Sigmoid colon (tissue), 7 donors: Measurements from ENCODE around the gene COL9A3. TPM values are rescaled to one million over a fixed set of nuclear protein-coding genes. Genes with fewer than 3 reads are reported as not detected.
A peak's percentile ranks its signal among the peaks of the same experiment; 100 is the strongest.

Experiments
- DNase-seq: peaks from one replicate; pipeline ENCODE4 v3.0.0-alpha.2; 2019
- H3K27ac ChIP-seq, 4 donors: fragments of 200-600 bp; sonication (generic); one replicate each; pipeline ENCODE4 v1.5.1; 2016 to 2019; ENCODE audit warnings: mild to moderate bottlenecking in 1 of 4
- H3K27me3 ChIP-seq, 3 donors: fragments of 200-600 bp; sonication (generic); one replicate each; pipeline ENCODE4 v1.5.1; 2019; ENCODE audit warnings: mild to moderate bottlenecking in 1 of 3
- H3K36me3 ChIP-seq, 4 donors: fragments of 200-600 bp; sonication (generic); one replicate each; pipeline ENCODE4 v1.5.1; 2016 to 2019
- H3K4me1 ChIP-seq, 4 donors: fragments of 200-600 bp; sonication (generic); one replicate each; pipeline ENCODE4 v1.5.1; 2017 to 2019
- H3K4me3 ChIP-seq, 4 donors: fragments of 200-600 bp; sonication (generic); one replicate each; pipeline ENCODE4 v1.5.1; 2017 to 2019; ENCODE audit warnings: mild to moderate bottlenecking in 2 of 4, moderate library complexity in 1 of 4
- H3K9me3 ChIP-seq, 4 donors: fragments of 200-600 bp in 3 of 4; sonication (generic) in 3 of 4; one replicate each; pipeline versions ENCODE4 v1.5.1 to v1.6.1; 2013 to 2019
- EP300 ChIP-seq, 4 donors: sonication (generic); formaldehyde crosslinking; IDR thresholded peaks; one replicate each; pipeline ENCODE4 v1.6.1; 2017; ENCODE audit warnings: antibody characterized with exemption in 4 of 4
- POLR2A ChIP-seq, 2 donors: fragments of 450-650 bp; IDR thresholded peaks; one replicate each; pipeline ENCODE4 v1.6.1; 2016; ENCODE audit warnings: antibody characterized with exemption in 2 of 2, mild to moderate bottlenecking in 2 of 2, moderate library complexity in 2 of 2
- POLR2AphosphoS5 ChIP-seq, 4 donors: sonication (generic); formaldehyde crosslinking; IDR thresholded peaks; one replicate each; pipeline ENCODE4 v1.6.1; 2017; ENCODE audit warnings: antibody characterized with exemption in 4 of 4
- WGBS, 2 donors: extraction: QIAGEN DNeasy Blood & Tissue Kit; methylation state at CpG; one replicate each; pipeline ENCODE4 v1.1.7; 2013; 5-methylcytosine and 5-hydroxymethylcytosine counted together
- intact Hi-C: fragments of 100-400 bp; cut with DNase I; formaldehyde crosslinking; loops from one replicate; pipeline ENCODE4 v1.15.1; 2023
- polyA plus RNA-seq, 3 donors: library from polyadenylated mRNA; stranded (reverse); fragments of 200-250 nt; gene quantifications; one replicate each; pipeline ENCODE4 v1.2.3, GENCODE V29; 2013
- total RNA-seq, 4 donors: library from RNA; depleted of rRNA; stranded (reverse); fragments of >200 nt; gene quantifications; one replicate each; pipeline ENCODE4 v1.1.0, GENCODE V29; 2016
- TF ChIP-seq, protein P1 (sequence below), 4 experiments: fragments of 450-650 bp in 3 of 4; fragments of 200-600 bp in 1 of 4; IDR thresholded peaks; one replicate each; pipeline ENCODE4 v1.5.1; 2016 to 2019; ENCODE audit warnings: antibody characterized with exemption in 4 of 4, mild to moderate bottlenecking in 3 of 4, moderate library complexity in 2 of 4
- donor health status: healthy with polysubstance abuse.
- donor health status: Bipolar disorder and iron deficiency.
- donor health status: healthy.

The COL9A3 gene
- total and polyA plus RNA-seq, 7 donors, result 1.8 to 20.8 (median 5.8) TPM

DNA sequence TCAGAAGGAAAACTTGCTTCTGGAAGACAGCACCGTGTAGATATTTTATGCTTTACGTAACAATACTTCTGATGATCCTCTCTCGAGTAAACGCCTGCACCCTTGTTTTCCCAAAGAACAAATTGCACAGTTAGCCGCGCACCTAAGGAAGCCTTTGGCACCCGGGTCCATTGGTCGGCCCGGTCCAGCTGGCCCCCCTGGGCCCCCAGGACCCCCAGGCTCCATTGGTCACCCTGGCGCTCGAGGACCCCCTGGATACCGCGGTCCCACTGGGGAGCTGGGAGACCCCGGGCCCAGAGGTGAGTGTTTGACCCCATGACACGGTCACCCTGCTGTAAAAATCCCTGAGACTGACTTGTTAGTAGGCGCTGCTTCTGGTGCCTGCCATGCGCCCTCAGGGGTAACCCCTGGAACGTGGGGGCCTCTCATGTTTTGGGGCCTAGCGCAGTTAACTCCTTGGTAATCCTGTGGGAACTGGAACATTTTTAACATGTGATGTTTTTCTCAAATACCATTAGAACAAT, 20.2 kb downstream of the COL9A3 start:
- Histone ChIP-seq H3K36me3 (no peaks in the 10 kb centered on the region), H3K4me1 (peaks cover 0 to 12% (median 9%) of the 10 kb centered on the region in 4 donors), H3K27me3 (peaks cover 0 to 35% (median 21%) of the 10 kb centered on the region in 3 donors), H3K27ac (no peak overlapping the region), H3K9me3 (no peaks in the 10 kb centered on the region), H3K4me3 (no peak overlapping the region)
- DNase-seq, result no peak
- TF ChIP-seq POLR2A (IDR thresholded peaks at IDR 0.05), result no peak
- TF ChIP-seq, protein P1, sequence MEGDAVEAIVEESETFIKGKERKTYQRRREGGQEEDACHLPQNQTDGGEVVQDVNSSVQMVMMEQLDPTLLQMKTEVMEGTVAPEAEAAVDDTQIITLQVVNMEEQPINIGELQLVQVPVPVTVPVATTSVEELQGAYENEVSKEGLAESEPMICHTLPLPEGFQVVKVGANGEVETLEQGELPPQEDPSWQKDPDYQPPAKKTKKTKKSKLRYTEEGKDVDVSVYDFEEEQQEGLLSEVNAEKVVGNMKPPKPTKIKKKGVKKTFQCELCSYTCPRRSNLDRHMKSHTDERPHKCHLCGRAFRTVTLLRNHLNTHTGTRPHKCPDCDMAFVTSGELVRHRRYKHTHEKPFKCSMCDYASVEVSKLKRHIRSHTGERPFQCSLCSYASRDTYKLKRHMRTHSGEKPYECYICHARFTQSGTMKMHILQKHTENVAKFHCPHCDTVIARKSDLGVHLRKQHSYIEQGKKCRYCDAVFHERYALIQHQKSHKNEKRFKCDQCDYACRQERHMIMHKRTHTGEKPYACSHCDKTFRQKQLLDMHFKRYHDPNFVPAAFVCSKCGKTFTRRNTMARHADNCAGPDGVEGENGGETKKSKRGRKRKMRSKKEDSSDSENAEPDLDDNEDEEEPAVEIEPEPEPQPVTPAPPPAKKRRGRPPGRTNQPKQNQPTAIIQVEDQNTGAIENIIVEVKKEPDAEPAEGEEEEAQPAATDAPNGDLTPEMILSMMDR (IDR thresholded peaks at IDR 0.05), result no peak
- intact Hi-C loops, result no loop called here
- WGBS, 2 donors, result 83 to 91% methylated on average over 19 of the region's 19 CpGs

DNA sequence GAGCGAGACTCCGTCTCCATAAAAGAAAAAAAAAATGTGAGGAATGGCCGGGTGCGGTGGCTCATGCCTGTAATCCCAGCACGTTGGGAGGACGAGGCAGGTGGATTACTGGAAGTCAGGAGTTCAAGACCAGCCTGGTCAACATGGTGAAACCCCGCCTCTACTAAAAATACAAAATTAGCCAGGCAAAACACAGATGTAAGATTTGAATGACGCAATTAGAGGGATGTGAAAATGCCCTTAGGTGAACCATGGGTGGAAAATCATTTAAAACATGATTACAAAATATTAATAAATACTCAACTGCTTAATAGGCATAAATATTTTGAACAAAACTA, 20.9 kb downstream of the COL9A3 start:
- H3K4me3 ChIP-seq, result no peak overlapping the region
- H3K4me1 ChIP-seq, result peaks cover 0 to 4% (median 2%) of the 10 kb centered on the region in 4 donors
- TF ChIP-seq, protein P1 (IDR thresholded peaks at IDR 0.05), result no peak
- TF ChIP-seq POLR2AphosphoS5 (IDR thresholded peaks at IDR 0.05), result no peak
- no peak for TF ChIP-seq EP300 (IDR thresholded peaks at IDR 0.05)
- no peak for TF ChIP-seq POLR2A (IDR thresholded peaks at IDR 0.05)
- H3K9me3 ChIP-seq, result no peaks in the 10 kb centered on the region
- 23 to 58% methylated on average over 8 of the region's 8 CpGs for WGBS, 2 donors
- intact Hi-C loops, result no loop called here
- H3K27me3 ChIP-seq, result peaks cover 0 to 35% (median 21%) of the 10 kb centered on the region in 3 donors
- H3K36me3 ChIP-seq, result no peaks in the 10 kb centered on the region
- no peak for DNase-seq
- H3K27ac ChIP-seq, result no peak overlapping the region

GRCh38 chr20:62838128-62838891, 21.5 kb downstream of the COL9A3 start:
- Histone ChIP-seq H3K27me3 (peaks cover 0 to 35% (median 21%) of the 10 kb centered on the region in 3 donors), H3K4me1 (no peaks in the 10 kb centered on the region), H3K36me3 (no peaks in the 10 kb centered on the region), H3K9me3 (no peaks in the 10 kb centered on the region), H3K27ac (no peak overlapping the region), H3K4me3 (no peak overlapping the region)
- intact Hi-C loops, result no loop called here
- WGBS, 2 donors, result 17 to 54% methylated on average over 27 of the region's 27 CpGs
- TF ChIP-seq POLR2A (IDR thresholded peaks at IDR 0.05) (no peak), EP300 (IDR thresholded peaks at IDR 0.05) (no peak), POLR2AphosphoS5 (IDR thresholded peaks at IDR 0.05) (no peak)
- TF ChIP-seq, protein P1 (IDR thresholded peaks at IDR 0.05), result no peak
- peak; percentile 69 for DNase-seq

DNA sequence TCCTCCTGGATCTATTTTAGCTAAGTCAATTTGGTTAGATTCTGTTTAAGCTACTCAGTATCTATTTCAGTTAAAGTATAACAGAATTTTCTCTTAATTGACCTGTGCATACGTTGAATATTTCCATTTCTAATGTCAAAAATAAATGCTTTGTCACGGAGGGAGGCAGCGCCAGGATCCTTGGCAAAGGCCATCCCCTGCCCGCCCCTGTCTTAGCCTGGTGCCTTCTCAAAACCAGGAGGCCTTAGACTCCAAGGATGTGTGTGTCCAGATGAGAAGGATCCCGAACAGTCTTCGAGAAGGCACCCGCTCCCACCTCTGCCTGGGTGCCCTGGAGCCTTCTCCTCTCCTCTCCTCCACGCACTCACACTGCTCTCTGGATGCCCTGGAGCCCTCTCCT, 22.4 kb downstream of the COL9A3 start:
- TF ChIP-seq EP300 (IDR thresholded peaks at IDR 0.05) (no peak), POLR2A (IDR thresholded peaks at IDR 0.05) (no peak), POLR2AphosphoS5 (IDR thresholded peaks at IDR 0.05) (no peak)
- TF ChIP-seq, protein P1 (IDR thresholded peaks at IDR 0.05), result no peak
- Histone ChIP-seq H3K36me3 (no peaks in the 10 kb centered on the region), H3K9me3 (no peaks in the 10 kb centered on the region), H3K27ac (no peak overlapping the region), H3K4me1 (no peaks in the 10 kb centered on the region), H3K27me3 (peaks cover 0 to 35% (median 21%) of the 10 kb centered on the region in 3 donors), H3K4me3 (no peak overlapping the region)
- intact Hi-C loops, result no loop called here
- 91 to 94% methylated on average over 8 of the region's 8 CpGs for WGBS, 2 donors
- DNase-seq, result no peak
